RWPE2 (cell line): Measurements from ENCODE around the gene MEF2C.
A peak's percentile ranks its signal among the peaks of the same experiment; 100 is the strongest.

ENCODE experiments used
- ATAC-seq: fragments of 200-7000 bp; cut with Tn5 transposase; 3 replicates; pipeline ENCODE4 v1.9.1; 2021; ENCODE audit warnings: low read depth
- DNase-seq: peaks from one replicate; pipeline ENCODE4 v3.0.0-alpha.2; 2020; ENCODE audit warnings: low spot score
- H3K27ac ChIP-seq: fragments of 450-650 bp; 2 replicates; pipeline ENCODE4 v1.5.1; 2017; ENCODE audit warnings: mild to moderate bottlenecking; ENCODE audit not compliant: poor library complexity, severe bottlenecking
- H3K27me3 ChIP-seq: fragments of 250-450 bp; sonication (Bioruptor Pico); 2 replicates; pipeline ENCODE4 v1.5.1; 2021; ENCODE audit warnings: mild to moderate bottlenecking, moderate library complexity; ENCODE audit not compliant: insufficient read depth, poor library complexity, severe bottlenecking
- H3K36me3 ChIP-seq: fragments of 250-450 bp; sonication (Bioruptor Pico); 2 replicates; pipeline ENCODE4 v1.5.1; 2020; ENCODE audit warnings: low read depth, mild to moderate bottlenecking, moderate library complexity
- H3K4me1 ChIP-seq: fragments of 250-450 bp; sonication (Bioruptor Pico); 2 replicates; pipeline ENCODE4 v1.5.1; 2021; ENCODE audit warnings: mild to moderate bottlenecking, moderate library complexity; ENCODE audit not compliant: insufficient read depth, poor library complexity, severe bottlenecking
- H3K4me3 ChIP-seq: fragments of 250-450 bp; sonication (Bioruptor Pico); 2 replicates; pipeline ENCODE4 v1.5.1; 2021; ENCODE audit warnings: mild to moderate bottlenecking, moderate library complexity; ENCODE audit not compliant: severe bottlenecking
- H3K9me3 ChIP-seq: fragments of 250-450 bp; sonication (Bioruptor Pico); 2 replicates; pipeline ENCODE4 v1.5.1; 2021; ENCODE audit warnings: mild to moderate bottlenecking, moderate library complexity; ENCODE audit not compliant: severe bottlenecking
- CTCF ChIP-seq: fragments of 450-650 bp; IDR thresholded peaks from one replicate; pipeline ENCODE4 v1.5.1; 2017; ENCODE audit warnings: mild to moderate bottlenecking, moderate library complexity; ENCODE audit not compliant: poor library complexity, severe bottlenecking

Gene MEF2C

GRCh38 chr5:88826646-88827585, 56.1 kb downstream of the MEF2C start:
- ATAC-seq (peak; percentile 19; the same call in 1 of the 3 replicates), DNase-seq (no peak)
- no peak overlapping the region for H3K27ac ChIP-seq
- no peak overlapping the region for H3K4me3 ChIP-seq
- no peaks in the 10 kb centered on the region for H3K9me3 ChIP-seq
- TF ChIP-seq CTCF = no peak
- no peaks in the 10 kb centered on the region for H3K4me1 ChIP-seq
- peaks cover 9% of the 10 kb centered on the region for H3K27me3 ChIP-seq
- no peaks in the 10 kb centered on the region for H3K36me3 ChIP-seq

GRCh38 chr5:88825584-88826315, 57.2 kb downstream of the MEF2C start:
- H3K36me3 ChIP-seq = no peaks in the 10 kb centered on the region
- H3K9me3 ChIP-seq = no peaks in the 10 kb centered on the region
- H3K27me3 ChIP-seq = peaks cover 9% of the 10 kb centered on the region
- no peak overlapping the region for H3K4me3 ChIP-seq
- TF ChIP-seq CTCF = no peak
- ATAC-seq (no peak), DNase-seq (no peak)
- H3K4me1 ChIP-seq = no peaks in the 10 kb centered on the region
- no peak overlapping the region for H3K27ac ChIP-seq

- Histone ChIP-seq H3K4me1 (no peaks in the 10 kb centered on the region), H3K27me3 (peaks cover 9% of the 10 kb centered on the region), H3K36me3 (no peaks in the 10 kb centered on the region), H3K27ac (no peak overlapping the region), H3K4me3 (no peak overlapping the region), H3K9me3 (no peaks in the 10 kb centered on the region)
- DNase-seq = no peak
- no peak for ATAC-seq
- no peak for TF ChIP-seq CTCF
Observed at GRCh38 chr5:88824892-88825583, 57.9 kb downstream of the MEF2C start.

GRCh38 chr5:88824141-88824540, 58.8 kb downstream of the MEF2C start:
- Histone ChIP-seq H3K9me3 (no peaks in the 10 kb centered on the region), H3K27ac (no peak overlapping the region), H3K4me1 (no peaks in the 10 kb centered on the region), H3K4me3 (no peak overlapping the region), H3K36me3 (no peaks in the 10 kb centered on the region), H3K27me3 (peaks cover 9% of the 10 kb centered on the region)
- DNase-seq = no peak
- no peak for ATAC-seq
- no peak for TF ChIP-seq CTCF
